ENCODE results near the gene CFAP77.

DNA sequence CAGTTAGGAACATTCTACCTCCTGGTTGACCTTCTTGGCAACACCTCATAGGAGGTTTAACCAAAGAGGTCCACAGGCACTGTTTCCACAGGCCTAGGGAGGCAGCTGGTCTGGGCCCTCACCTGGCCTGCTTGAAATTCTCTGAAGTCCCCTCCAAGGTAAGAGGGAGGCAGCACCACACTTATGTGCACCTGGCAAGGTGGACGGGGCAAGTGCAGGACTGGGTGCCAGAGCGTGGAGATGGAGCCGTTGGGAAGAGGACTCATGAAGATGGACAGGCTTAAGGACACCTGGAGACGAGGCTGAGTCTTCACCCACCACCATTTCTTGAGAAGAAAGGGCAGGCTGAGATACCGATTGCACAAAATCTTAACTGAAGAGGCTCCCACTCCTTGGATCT lies 165.8 kb downstream of the CFAP77 start:
- TF ChIP-seq CTCF (IDR thresholded peaks at IDR 0.05) (no peak), POLR2A (IDR thresholded peaks at IDR 0.05) (no peak)
